Peyer's patch (tissue), 4 donors: Measurements from ENCODE around the gene MOCS3. TPM values are rescaled to one million over a fixed set of nuclear protein-coding genes. Genes with fewer than 3 reads are reported as not detected.

Experiments used
- DNase-seq, 3 donors: peaks; one replicate each; pipeline ENCODE4 v3.0.0-alpha.2; 2017 to 2019
- H3K27ac ChIP-seq, 4 donors: fragments of 200-600 bp; sonication (generic); one replicate each; pipeline ENCODE4 v1.5.1; 2016 to 2019
- H3K27me3 ChIP-seq, 2 donors: fragments of 200-600 bp; sonication (generic); one replicate each; pipeline ENCODE4 v1.5.1; 2019
- H3K36me3 ChIP-seq, 3 donors: fragments of 200-600 bp; sonication (generic); one replicate each; pipeline ENCODE4 v1.5.1; 2016 to 2019
- H3K4me1 ChIP-seq, 4 donors: fragments of 200-600 bp; sonication (generic); one replicate each; pipeline ENCODE4 v1.5.1; 2016 to 2019
- H3K4me3 ChIP-seq, 4 donors: fragments of 200-600 bp; sonication (generic); 1 replicate in 3 of 4; 2 replicates in 1 of 4; pipeline ENCODE4 v1.5.1; 2016 to 2019; ENCODE audit warnings: mild to moderate bottlenecking in 1 of 4
- H3K9me3 ChIP-seq, 4 donors: fragments of 200-600 bp; sonication (generic); one replicate each; pipeline ENCODE4 v1.5.1; 2016 to 2019; ENCODE audit warnings: mild to moderate bottlenecking in 1 of 4
- CTCF ChIP-seq, 6 experiments: fragments of 450-650 bp in 4 of 6; fragments of 200-600 bp in 2 of 6; sonication (generic) in 1 of 6; IDR thresholded peaks; one replicate each; pipeline ENCODE4 v1.5.1; 2017 to 2019; ENCODE audit warnings: antibody characterized with exemption in 6 of 6, mild to moderate bottlenecking in 3 of 6, moderate library complexity in 1 of 6
- POLR2A ChIP-seq, 2 donors: fragments of 450-650 bp; IDR thresholded peaks; one replicate each; pipeline ENCODE4 v1.5.1; 2017; ENCODE audit warnings: antibody characterized with exemption in 2 of 2, mild to moderate bottlenecking in 2 of 2, moderate library complexity in 2 of 2
- total RNA-seq, 4 donors: library from RNA; depleted of rRNA; stranded (reverse); fragments of >200 nt; gene quantifications; one replicate each; pipeline ENCODE4 v1.1.0, GENCODE V29; 2016

Gene MOCS3
- total RNA-seq, 4 donors from 2014 or later: 3.3 to 4.6 (median 3.7) TPM

DNA sequence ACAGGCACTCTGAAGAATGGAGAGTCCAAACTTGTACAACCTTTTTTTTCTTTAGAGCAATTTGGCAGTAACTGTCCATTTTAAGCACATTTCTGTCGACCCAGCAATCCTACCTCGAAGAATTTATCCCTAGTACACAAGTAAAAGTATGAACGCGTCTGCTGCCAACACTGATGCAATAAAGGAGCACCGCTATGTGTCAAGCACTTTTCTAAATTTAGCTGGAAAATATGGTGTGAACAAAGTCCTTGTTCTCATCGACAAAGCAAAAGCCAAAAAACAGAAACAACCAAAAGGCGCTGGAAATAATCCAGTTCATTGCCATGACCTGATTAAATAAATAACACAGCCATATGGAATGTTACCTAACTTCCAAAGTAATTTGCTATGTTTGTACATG, 1.3 kb upstream of the MOCS3 start:
- Histone ChIP-seq H3K4me1 (peaks cover 0 to 36% (median 15%) of the 10 kb centered on the region in 4 donors), H3K9me3 (no peaks in the 10 kb centered on the region), H3K27me3 (no peaks in the 10 kb centered on the region), H3K36me3 (peaks cover 0 to 24% (median 0%) of the 10 kb centered on the region in 3 donors), H3K27ac (peak overlapping the region in 1 of 4 donors; percentile 84), H3K4me3 (peak overlapping the region; percentile 80 to 98 (median 94))
- DNase-seq: no peak
- TF ChIP-seq POLR2A (IDR thresholded peaks at IDR 0.05) (no peak), CTCF (IDR thresholded peaks at IDR 0.05) (no peak)

GRCh38 chr20:50957798-50958614, 612 bp upstream of the MOCS3 start, which contains the start of gene DPM1:
DPM1 (minus strand) TSS chr20:50958532; CDS start chr20:50958523, 9 bp downstream.
- H3K27ac ChIP-seq: peak within 1 kb of the TSS; percentile 77 to 92 (median 84)
- peak; percentile 70 to 87 for TF ChIP-seq POLR2A (IDR thresholded peaks at IDR 0.05)
- TF ChIP-seq CTCF (IDR thresholded peaks at IDR 0.05): no peak
- DNase-seq: peak; percentile 84 to 94 (median 89)
- H3K9me3 ChIP-seq: no peaks in the 10 kb centered on the region
- H3K4me3 ChIP-seq: peak within 1 kb of the TSS; percentile 80 to 98 (median 94)
- peaks cover 0 to 36% (median 15%) of the 10 kb centered on the region in 4 donors for H3K4me1 ChIP-seq
- H3K36me3 ChIP-seq: peaks cover 0 to 19% (median 0%) of the 10 kb centered on the region in 3 donors
- no peaks in the 10 kb centered on the region for H3K27me3 ChIP-seq

DNA sequence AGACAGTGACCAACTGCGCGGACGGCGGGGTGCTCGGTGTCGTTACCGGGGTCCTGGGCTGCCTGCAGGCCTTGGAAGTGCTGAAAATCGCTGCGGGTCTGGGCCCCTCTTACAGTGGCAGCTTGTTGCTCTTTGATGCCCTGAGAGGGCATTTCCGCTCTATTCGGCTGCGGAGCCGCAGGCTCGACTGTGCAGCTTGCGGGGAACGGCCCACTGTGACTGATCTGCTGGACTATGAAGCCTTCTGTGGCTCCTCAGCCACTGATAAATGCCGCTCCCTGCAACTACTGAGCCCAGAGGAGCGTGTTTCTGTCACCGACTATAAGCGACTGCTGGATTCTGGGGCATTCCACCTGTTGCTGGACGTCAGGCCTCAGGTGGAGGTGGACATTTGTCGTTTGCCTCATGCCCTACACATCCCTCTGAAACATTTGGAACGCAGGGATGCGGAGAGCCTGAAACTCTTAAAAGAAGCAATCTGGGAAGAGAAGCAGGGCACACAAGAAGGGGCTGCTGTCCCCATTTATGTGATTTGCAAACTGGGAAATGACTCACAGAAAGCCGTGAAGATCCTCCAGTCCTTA, 1.0 kb downstream of the MOCS3 start:
- peak overlapping the region in 2 of 4 donors; percentile 77 to 84 for H3K27ac ChIP-seq
- no peaks in the 10 kb centered on the region for H3K27me3 ChIP-seq
- H3K9me3 ChIP-seq: no peaks in the 10 kb centered on the region
- DNase-seq: no peak
- H3K4me1 ChIP-seq: peaks cover 0 to 36% (median 15%) of the 10 kb centered on the region in 4 donors
- peaks cover 0 to 4% (median 0%) of the 10 kb centered on the region in 3 donors for H3K36me3 ChIP-seq
- TF ChIP-seq POLR2A (IDR thresholded peaks at IDR 0.05): no peak
- TF ChIP-seq CTCF (IDR thresholded peaks at IDR 0.05): no peak
- peak overlapping the region; percentile 80 to 98 (median 94) for H3K4me3 ChIP-seq

DNA sequence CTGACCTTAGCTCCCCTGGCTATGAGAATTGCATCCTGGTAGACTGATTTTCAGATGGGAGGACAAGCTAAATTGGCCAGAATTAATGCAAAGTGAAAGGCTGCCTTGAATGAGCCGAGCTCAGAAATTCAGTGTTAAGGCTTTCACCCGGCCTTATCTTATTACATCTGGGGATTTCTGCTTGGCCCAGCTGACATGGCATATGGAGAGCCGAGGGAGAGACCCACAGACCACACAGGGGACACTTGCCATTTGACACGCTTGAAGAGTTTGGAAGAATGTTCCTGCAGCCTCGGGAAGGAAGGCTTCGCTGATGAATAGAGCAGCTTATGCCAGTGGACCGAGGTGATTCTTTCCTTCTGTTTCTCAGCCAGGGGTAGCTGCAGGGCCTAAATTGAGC, 9.0 kb downstream of the MOCS3 start:
- DNase-seq: no peak
- TF ChIP-seq CTCF (IDR thresholded peaks at IDR 0.05) (no peak), POLR2A (IDR thresholded peaks at IDR 0.05) (no peak)
- H3K36me3 ChIP-seq: no peaks in the 10 kb centered on the region
- no peaks in the 10 kb centered on the region for H3K4me1 ChIP-seq
- no peak overlapping the region for H3K27ac ChIP-seq
- no peaks in the 10 kb centered on the region for H3K9me3 ChIP-seq
- no peaks in the 10 kb centered on the region for H3K27me3 ChIP-seq
- H3K4me3 ChIP-seq: no peak overlapping the region

GRCh38 chr20:50968289-50968688, 9.7 kb downstream of the MOCS3 start:
- Histone ChIP-seq H3K4me1 (no peaks in the 10 kb centered on the region), H3K9me3 (no peaks in the 10 kb centered on the region), H3K36me3 (no peaks in the 10 kb centered on the region), H3K4me3 (no peak overlapping the region), H3K27ac (no peak overlapping the region), H3K27me3 (no peaks in the 10 kb centered on the region)
- TF ChIP-seq POLR2A (IDR thresholded peaks at IDR 0.05) (no peak), CTCF (IDR thresholded peaks at IDR 0.05) (no peak)
- DNase-seq: no peak
